Smooth muscle cell (in vitro differentiated cells): ENCODE data around the gene BAG2. TPM values are rescaled to one million over a fixed set of nuclear protein-coding genes. Genes with fewer than 3 reads are reported as not detected.

Source experiments
- DNase-seq: peaks from one replicate; lab custom pipeline; 2025; ENCODE audit not compliant: unreplicated experiment; lab: John Stamatoyannopoulos, UW
- H2AFZ ChIP-seq: fragments of 200-600 bp; sonication (generic); 2 replicates; pipeline ENCODE4 v1.6.0; 2016; ENCODE audit warnings: antibody characterized with exemption, low read depth, mild to moderate bottlenecking
- H3F3A ChIP-seq: fragments of 200-600 bp; sonication (generic); 2 replicates; pipeline ENCODE4 v1.6.0; 2017; ENCODE audit warnings: antibody characterized with exemption, low read depth
- H3K27ac ChIP-seq: fragments of 200-600 bp; sonication (generic); 2 replicates; pipeline ENCODE4 v1.5.1; 2016; ENCODE audit warnings: low read depth, mild to moderate bottlenecking
- H3K27me3 ChIP-seq: fragments of 200-600 bp; sonication (generic); 2 replicates; pipeline ENCODE4 v1.6.1; 2016; ENCODE audit warnings: low read depth, mild to moderate bottlenecking
- H3K36me3 ChIP-seq: fragments of 200-600 bp; sonication (generic); 2 replicates; pipeline ENCODE4 v1.5.1; 2016; ENCODE audit warnings: low read depth
- H3K4me1 ChIP-seq: fragments of 200-600 bp; sonication (generic); 2 replicates; pipeline ENCODE4 v1.5.1; 2016; ENCODE audit warnings: low read depth
- H3K4me2 ChIP-seq: fragments of 200-600 bp; sonication (generic); 2 replicates; pipeline ENCODE4 v1.6.0; 2016; ENCODE audit warnings: mild to moderate bottlenecking
- H3K4me3 ChIP-seq: fragments of 200-600 bp; sonication (generic); 2 replicates; pipeline ENCODE4 v1.5.1; 2016; ENCODE audit warnings: mild to moderate bottlenecking
- H3K79me2 ChIP-seq: fragments of 200-600 bp; sonication (generic); 2 replicates; pipeline ENCODE4 v1.6.0; 2016; ENCODE audit warnings: low read depth, mild to moderate bottlenecking
- H3K9ac ChIP-seq: fragments of 200-600 bp; sonication (generic); 2 replicates; pipeline ENCODE4 v1.6.0; 2016; ENCODE audit warnings: low read depth
- H3K9me3 ChIP-seq: fragments of 200-600 bp; sonication (generic); replicated peaks from 2 replicates; pipeline ENCODE4 v1.5.1; 2016; ENCODE audit warnings: low read depth
- H4K20me1 ChIP-seq: fragments of 200-600 bp; sonication (generic); 2 replicates; pipeline ENCODE4 v1.6.0; 2016; ENCODE audit warnings: low read depth
- WGBS: methylation state at CpG from one replicate; pipeline ENCODE4 v1.1.7; 2016; ENCODE audit warnings: low lambda C conversion rate; 5-methylcytosine and 5-hydroxymethylcytosine counted together
- polyA plus RNA-seq: library from polyadenylated mRNA; unstranded; fragments of >200 nt; fragmentation: Nextera tagmentation; extraction: Ambion mirVana; gene quantifications from 2 replicates; pipeline ENCODE4 v1.2.1, GENCODE V29; 2016
- total RNA-seq: library from RNA; depleted of rRNA; stranded (reverse); fragments of >200 nt; gene quantifications from 2 replicates; pipeline ENCODE4 v1.2.3, GENCODE V29; 2014
- TF ChIP-seq, protein P1 (sequence below): fragments of 200-600 bp; sonication (generic); IDR thresholded peaks from 2 replicates; pipeline ENCODE4 v1.5.1; 2017; ENCODE audit warnings: borderline replicate concordance, mild to moderate bottlenecking, antibody characterized with exemption; ENCODE audit not compliant: insufficient read depth, poor library complexity, severe bottlenecking

The BAG2 gene
- total and polyA plus RNA-seq, 2 experiments from 2014 or later = 12.4 to 15.7 TPM

- Histone ChIP-seq H3K9ac (no peak overlapping the region), H3K4me1 (peaks cover 22% of the 10 kb centered on the region), H3F3A (peaks cover 15% of the 10 kb centered on the region), H4K20me1 (peaks cover 89% of the 10 kb centered on the region), H3K4me2 (no peak overlapping the region), H3K4me3 (no peak overlapping the region), H3K79me2 (peaks cover 99% of the 10 kb centered on the region), H3K27ac (peak overlapping the region; percentile 20), H3K27me3 (no peaks in the 10 kb centered on the region), H2AFZ (no peak overlapping the region), H3K9me3 (no peaks in the 10 kb centered on the region), H3K36me3 (no peaks in the 10 kb centered on the region)
- WGBS = 65% methylated on average over 1 of the region's 1 CpG
- DNase-seq = no peak
- TF ChIP-seq, protein P1, sequence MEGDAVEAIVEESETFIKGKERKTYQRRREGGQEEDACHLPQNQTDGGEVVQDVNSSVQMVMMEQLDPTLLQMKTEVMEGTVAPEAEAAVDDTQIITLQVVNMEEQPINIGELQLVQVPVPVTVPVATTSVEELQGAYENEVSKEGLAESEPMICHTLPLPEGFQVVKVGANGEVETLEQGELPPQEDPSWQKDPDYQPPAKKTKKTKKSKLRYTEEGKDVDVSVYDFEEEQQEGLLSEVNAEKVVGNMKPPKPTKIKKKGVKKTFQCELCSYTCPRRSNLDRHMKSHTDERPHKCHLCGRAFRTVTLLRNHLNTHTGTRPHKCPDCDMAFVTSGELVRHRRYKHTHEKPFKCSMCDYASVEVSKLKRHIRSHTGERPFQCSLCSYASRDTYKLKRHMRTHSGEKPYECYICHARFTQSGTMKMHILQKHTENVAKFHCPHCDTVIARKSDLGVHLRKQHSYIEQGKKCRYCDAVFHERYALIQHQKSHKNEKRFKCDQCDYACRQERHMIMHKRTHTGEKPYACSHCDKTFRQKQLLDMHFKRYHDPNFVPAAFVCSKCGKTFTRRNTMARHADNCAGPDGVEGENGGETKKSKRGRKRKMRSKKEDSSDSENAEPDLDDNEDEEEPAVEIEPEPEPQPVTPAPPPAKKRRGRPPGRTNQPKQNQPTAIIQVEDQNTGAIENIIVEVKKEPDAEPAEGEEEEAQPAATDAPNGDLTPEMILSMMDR = no peak
These were observed 29.6 kb downstream of the BAG2 start for GRCh38 chr6:57201718-57202117.

- DNase-seq = no peak
- Histone ChIP-seq H3K9ac (no peak overlapping the region), H3K27me3 (no peaks in the 10 kb centered on the region), H3K9me3 (no peaks in the 10 kb centered on the region), H3K36me3 (no peaks in the 10 kb centered on the region), H3K4me2 (peak overlapping the region; percentile 54), H3K27ac (peak overlapping the region; percentile 79), H3K4me3 (no peak overlapping the region), H3K4me1 (peaks cover 31% of the 10 kb centered on the region), H3F3A (peaks cover 28% of the 10 kb centered on the region), H3K79me2 (peaks cover 84% of the 10 kb centered on the region), H2AFZ (no peak overlapping the region), H4K20me1 (peaks cover 74% of the 10 kb centered on the region)
- TF ChIP-seq, protein P1 = no peak
- 62% methylated on average over 7 of the region's 7 CpGs for WGBS
These were observed 33.6 kb downstream of the BAG2 start for GRCh38 chr6:57205550-57206328.

DNA sequence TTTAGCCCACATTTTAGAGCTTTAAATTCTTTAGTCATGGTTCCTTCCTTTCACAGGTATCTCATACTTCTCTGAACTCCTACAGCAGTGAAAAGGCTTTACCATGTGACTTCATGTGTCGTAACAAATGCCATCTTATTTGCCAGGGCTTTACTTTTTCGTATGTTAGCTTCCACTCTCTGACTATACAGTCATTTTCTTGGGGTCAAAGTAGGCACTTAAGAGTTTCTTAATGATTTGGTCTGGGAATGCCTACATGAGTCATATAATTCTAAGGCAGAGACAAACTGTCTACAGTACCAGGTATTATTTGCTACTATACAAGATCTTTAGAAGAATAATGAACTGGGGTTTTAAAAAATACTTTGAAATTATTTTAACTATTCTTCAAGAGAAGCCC, 35.0 kb downstream of the BAG2 start:
- H3K79me2 ChIP-seq = peaks cover 84% of the 10 kb centered on the region
- no peaks in the 10 kb centered on the region for H3K9me3 ChIP-seq
- H3K4me1 ChIP-seq = peaks cover 25% of the 10 kb centered on the region
- H3K4me2 ChIP-seq = peak overlapping the region; percentile 54
- peaks cover 69% of the 10 kb centered on the region for H4K20me1 ChIP-seq
- no peak overlapping the region for H3K9ac ChIP-seq
- H2AFZ ChIP-seq = no peak overlapping the region
- TF ChIP-seq, protein P1 = no peak
- H3K27ac ChIP-seq = peak overlapping the region; percentile 79
- H3K36me3 ChIP-seq = no peaks in the 10 kb centered on the region
- no peaks in the 10 kb centered on the region for H3K27me3 ChIP-seq
- H3K4me3 ChIP-seq = no peak overlapping the region
- H3F3A ChIP-seq = peaks cover 21% of the 10 kb centered on the region
- WGBS = 41% methylated on average over 2 of the region's 2 CpGs
- no peak for DNase-seq

- H3K9ac ChIP-seq = no peak overlapping the region
- H3K36me3 ChIP-seq = no peaks in the 10 kb centered on the region
- H3K27ac ChIP-seq = peak overlapping the region; percentile 79
- peaks cover 68% of the 10 kb centered on the region for H4K20me1 ChIP-seq
- H3F3A ChIP-seq = peaks cover 21% of the 10 kb centered on the region
- WGBS = 19% methylated on average over 4 of the region's 4 CpGs
- DNase-seq = no peak
- H3K9me3 ChIP-seq = no peaks in the 10 kb centered on the region
- TF ChIP-seq, protein P1 = no peak
- no peaks in the 10 kb centered on the region for H3K27me3 ChIP-seq
- H3K79me2 ChIP-seq = peaks cover 84% of the 10 kb centered on the region
- no peak overlapping the region for H3K4me3 ChIP-seq
- peak overlapping the region; percentile 54 for H3K4me2 ChIP-seq
- H2AFZ ChIP-seq = no peak overlapping the region
- peaks cover 22% of the 10 kb centered on the region for H3K4me1 ChIP-seq
These were observed 35.7 kb downstream of the BAG2 start for GRCh38 chr6:57207872-57208271.
